HG03378 (cell line): ENCODE results near the gene EIF2B4.

Experiments
- ATAC-seq: cut with Tn5 transposase; IDR thresholded peaks from one replicate; pipeline ENCODE4 v1.9.1; 2021; ENCODE audit warnings: mild to moderate bottlenecking, moderate library complexity; ENCODE audit not compliant: unreplicated experiment

Gene EIF2B4

DNA sequence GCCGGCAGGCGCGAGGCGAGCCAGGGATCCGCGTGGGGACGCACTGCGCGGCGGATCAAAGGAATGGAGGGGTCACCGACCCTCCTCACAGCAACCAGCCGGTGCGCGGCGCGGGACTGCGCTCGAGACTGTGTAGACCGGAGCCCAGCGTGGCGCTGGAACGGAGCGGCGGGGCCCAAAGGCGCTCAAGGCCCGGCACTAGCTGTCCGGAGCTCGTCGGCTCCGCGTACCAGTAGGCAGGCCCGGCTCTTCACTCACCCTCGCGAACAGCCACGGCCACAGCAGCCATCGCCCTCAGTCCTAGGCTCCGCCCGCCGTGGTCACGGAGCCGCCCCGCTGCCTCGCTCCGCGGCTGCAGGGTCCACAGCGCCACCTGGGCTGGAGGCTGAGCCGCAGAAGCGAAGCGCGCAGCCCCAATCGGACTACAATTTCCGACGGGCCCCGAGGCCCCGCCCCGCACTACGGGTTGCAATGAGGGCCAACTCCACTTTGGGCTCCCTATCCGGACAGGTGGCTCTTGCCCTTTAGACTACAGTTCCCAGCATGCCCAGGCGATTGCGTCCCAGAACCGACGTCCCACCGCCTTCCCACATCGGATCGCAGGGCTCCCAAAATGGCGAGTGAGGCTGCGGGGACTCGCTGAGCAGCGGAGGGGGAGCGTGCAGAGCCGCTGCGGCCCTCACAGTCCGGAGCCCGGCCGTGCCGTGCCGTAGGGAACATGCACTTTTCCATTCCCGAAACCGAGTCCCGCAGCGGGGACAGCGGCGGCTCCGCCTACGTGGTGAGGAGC, at the start of gene EIF2B4, which contains the start of gene SNX17:
EIF2B4 (minus strand) TSS at position 313 of the 790 bp plus-strand sequence; CDS start at position 289, 24 bp downstream.
SNX17 (plus strand) TSS at position 591 of the 790 bp plus-strand sequence; CDS start at position 719, 128 bp downstream.
- ATAC-seq, result peak; percentile 90

DNA sequence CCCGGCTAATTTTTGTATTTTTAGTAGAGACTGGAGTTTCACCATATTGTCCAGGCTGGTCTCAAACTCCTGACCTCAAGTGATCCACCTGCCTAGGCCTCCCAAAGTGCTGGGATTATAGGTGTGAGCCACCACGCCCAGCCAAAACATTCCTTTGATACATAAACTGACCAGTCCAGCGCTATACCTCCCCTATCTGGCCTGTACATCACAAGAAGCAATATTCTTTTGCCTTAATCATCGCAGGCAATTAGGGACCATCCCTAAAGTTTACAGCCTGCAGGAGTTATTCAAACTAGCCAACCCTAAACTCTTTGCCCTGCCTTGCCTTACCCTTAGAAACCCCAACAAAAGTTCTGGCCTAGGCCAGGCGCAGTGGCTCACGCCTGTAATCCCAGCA, 46.0 kb upstream of the EIF2B4 start:
- ATAC-seq, result no peak

DNA sequence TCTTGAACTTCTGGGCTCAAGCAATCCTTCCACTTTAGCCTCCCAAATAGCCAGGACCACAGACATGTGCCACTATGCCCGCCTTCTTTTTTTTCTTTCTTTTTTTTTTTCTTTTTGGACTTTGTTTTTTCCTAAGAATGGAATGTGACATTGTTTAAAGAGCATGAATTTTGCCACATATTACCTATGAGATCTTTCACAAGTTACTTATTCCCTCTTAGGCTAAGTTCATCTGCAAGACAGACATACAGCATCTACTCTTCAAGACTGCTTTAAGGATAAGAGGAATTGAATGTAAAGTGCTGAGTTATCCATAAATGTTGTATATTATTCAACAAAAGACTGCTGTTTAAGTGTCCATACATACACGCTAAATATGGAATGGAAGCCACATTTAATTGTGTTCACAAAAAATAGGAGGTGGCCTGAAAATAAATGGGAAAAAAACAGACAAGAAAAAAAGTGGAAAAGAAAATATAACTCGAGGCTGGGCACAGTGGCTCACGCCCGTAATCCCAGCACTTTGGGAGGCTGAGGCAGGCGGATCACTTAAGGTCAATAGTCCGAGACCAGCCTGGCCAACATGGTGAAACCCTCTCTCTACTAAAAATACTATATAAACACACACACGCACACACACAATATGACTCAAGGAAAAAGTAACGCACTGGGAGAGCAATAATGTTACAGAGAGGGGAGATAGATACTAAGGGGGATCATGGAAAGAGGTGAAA, 42.4 kb upstream of the EIF2B4 start:
- ATAC-seq, result no peak

DNA sequence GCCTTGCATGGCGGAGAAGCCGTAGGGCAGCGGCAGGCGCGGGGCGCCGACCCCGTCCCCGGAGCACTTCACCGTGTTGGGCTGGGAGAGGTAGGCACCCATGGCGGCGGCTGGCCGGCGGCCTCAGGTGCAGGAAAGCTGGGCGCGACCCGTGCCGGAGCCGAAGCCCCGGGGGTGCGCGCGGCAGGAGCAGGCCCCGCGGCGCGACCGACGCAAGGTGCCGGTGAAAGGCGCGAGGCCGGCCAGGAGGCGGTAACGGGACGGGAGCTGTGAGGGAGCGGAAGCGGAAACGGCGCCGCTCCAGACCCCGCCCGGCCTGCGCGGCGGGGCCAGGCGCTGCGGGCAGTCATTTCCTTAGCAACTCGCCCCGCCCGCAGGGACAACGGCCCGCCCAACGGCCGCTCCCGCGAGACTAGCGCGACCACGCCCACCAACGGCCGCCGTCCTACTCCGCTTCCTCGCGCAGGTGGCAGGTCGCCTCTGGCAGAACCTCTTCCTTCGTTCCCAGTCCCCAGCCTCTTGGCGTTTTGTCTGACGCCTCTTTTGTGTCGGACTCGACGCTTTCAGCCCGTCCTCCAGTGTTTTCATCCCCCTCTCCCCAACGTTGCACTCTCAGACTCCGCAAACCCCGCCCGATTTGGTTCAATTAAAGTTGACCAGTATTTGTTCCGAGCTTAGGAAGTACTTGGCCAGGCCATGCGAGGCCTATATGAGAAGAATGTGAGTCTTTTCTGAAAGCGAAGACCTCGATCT, 39.4 kb upstream of the EIF2B4 start, which contains the start of gene PPM1G:
PPM1G (minus strand) TSS at position 271 of the 753 bp plus-strand sequence; CDS start at position 102, 169 bp downstream.
- peak; percentile 70 for ATAC-seq

DNA sequence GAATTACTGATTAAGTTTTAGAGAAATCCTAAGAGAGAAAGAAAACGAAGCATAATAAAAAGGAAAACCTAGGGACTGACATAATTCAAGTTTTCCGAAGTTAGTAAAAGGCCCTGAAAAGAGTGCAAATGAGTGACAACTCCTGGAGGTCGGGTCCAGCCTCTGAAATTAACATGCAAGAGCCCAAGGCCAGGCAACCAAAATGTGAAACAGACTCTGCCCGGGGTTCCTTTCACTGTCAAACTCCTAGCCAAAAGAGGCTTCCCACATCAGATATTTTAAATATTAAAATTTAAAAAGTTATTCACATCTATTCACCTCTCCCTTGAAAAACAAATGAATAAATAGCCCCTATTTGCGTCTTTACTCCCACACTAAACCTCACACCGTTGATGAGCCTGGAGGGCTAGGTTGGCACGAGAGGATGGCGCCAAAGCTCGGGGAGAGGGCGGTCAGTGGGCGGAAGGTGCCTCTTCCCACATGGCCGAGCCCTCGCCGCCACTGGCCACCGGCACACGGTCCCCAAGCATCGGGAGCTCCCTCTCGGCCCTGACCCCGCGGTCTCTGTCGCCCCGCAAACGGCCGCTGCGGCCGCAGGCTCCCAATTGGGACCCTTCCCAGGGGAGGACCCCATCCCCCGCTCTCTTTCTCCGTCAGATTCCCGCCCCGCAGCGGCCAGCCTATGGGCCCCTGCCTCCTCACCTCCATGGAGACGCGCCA, 38.6 kb upstream of the EIF2B4 start:
- ATAC-seq, result peak; percentile 28

DNA sequence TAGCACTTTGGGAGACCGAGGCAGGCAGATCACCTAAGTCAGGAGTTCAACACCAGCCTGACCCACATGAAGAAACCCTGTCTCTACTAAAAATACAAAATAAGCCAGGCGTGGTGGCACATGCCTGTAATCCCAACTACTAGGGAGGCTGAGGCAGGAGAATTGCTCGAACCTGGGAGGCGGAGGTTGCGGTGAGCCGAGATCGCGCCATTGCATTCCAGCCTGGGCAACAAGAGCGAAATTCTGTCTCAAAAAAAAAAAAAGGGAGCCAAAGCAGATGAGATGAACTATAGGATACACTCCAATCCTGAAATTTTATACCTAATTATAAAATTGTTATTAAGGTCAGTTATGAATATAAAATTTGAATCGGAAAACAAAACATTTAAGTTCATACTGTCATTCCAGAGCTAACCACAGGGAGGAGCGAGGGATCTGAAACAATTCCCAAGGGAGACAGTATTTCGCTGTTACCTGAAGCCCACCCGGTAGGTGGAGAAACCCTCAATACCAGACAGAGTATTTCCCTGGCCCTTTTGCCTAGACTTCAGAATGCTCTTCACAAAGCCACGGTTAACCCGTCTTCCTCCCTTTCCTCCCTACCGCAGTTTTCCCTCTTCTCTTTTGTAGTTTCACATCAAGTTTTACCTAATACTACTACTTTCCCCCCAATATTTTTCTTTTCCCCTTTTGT, 37.8 kb upstream of the EIF2B4 start:
- ATAC-seq, result no peak

DNA sequence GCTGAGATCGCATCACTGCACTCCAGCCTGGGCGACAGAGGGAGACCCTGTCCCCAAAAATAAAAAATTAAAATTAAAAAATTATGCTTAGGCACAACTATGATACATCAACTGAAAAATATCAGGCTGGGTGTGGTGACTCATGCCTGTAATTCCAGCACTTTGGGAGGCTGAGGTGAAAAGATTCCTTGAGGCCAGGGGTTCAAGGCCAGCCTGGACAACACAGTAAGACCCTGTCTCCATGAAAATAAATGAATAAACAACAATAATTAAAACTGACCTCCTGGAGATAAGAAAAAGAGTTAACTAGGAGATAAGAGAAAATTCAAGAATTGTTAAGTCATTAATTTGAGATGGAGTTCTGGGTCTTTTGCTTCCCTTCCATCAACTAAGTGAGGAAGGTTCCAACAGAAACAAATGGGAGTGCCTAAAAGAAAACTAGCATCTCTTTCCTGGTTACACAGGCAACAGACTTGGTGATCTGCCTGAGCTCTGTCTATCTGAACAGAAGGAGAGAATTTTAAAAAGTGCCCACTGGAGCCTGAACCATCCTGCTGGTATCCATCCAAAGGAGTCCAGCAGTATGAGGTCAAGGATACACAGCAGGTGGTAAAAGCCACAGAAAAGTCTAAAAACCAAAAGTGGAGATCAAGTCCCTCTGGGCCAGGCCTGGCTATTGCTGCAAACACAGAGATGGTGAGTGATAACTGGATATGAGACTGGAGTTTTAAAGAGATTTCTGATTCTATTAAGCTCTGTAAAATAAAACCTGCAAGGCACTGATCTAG, 30.4 kb upstream of the EIF2B4 start:
- ATAC-seq, result no peak

DNA sequence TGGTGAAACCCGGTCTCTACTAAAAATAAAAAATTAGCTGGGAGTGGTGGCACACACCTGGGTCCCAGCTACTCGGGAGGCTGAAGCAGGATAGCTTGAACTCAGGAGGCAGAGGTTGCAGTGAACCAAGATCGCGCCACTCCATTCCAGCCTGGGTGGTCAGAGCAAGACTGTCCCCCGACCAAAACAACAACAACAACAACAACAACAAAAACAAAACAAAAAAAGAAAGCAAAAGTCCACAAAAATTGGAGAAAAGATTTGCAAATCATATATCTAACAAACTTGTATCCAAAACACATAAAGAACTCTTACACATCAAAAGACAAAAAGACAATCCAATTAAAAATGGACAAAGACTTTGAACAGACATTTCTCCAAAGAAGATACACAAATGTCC, 28.8 kb upstream of the EIF2B4 start:
- ATAC-seq, result no peak

DNA sequence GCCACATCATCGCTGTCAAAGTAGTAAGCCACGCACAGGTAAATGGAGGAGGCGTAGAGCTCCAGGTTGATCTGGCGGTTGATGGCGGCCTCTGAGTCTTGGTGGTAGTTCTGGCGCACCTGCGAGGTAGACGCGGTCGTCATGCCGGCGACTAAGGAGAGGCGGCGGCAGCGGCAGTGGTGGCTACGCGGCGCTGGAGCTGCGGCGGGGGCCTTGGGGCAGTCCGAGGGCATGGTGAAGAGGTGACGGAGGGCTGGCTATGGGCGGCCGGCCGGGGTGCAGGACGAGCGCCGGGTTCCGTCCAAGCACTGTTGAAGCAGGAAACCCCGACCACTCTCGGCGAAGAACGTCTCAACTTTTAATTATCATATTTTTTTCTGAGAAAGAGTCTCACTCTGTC, 23.1 kb upstream of the EIF2B4 start:
- ATAC-seq, result no peak

DNA sequence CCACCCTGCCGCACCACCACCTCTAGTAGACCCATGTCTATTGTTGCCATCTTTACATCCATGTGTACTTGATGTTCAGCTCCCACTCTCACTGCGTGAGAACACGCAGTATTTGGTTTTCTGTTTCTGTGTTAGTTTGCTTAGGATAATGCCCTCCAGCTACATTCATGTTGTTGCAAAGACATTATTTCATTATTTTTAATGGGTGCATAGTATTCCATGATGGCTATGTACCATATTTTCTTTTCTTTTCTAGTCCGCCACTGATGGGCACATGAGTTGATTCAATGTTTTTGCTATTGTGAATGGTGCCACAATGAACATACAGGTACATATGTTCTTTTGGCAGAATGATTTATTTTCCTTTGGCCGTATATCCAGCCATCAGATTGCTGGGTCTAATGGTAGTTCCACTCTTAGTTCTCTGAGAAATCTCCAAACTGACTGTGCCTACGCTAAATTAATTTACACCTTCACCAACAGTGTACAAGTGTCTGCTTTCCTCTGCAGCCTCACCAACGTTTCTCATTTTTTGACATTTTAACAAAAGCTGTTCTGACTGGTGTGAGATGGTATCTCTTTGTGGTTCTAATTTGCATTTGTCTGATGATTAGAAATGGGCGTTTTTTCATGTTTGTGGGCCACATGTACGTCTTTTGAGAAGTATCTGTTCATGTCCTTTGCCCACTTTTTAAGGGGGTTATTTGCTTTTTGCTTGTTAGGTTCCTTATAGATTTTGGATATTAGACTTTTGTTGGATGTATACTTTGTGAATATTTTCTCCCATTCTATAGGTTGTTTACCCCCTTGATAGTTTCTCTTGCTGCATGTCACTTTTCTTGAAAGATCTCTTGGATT, 20.9 kb upstream of the EIF2B4 start:
- ATAC-seq, result no peak

DNA sequence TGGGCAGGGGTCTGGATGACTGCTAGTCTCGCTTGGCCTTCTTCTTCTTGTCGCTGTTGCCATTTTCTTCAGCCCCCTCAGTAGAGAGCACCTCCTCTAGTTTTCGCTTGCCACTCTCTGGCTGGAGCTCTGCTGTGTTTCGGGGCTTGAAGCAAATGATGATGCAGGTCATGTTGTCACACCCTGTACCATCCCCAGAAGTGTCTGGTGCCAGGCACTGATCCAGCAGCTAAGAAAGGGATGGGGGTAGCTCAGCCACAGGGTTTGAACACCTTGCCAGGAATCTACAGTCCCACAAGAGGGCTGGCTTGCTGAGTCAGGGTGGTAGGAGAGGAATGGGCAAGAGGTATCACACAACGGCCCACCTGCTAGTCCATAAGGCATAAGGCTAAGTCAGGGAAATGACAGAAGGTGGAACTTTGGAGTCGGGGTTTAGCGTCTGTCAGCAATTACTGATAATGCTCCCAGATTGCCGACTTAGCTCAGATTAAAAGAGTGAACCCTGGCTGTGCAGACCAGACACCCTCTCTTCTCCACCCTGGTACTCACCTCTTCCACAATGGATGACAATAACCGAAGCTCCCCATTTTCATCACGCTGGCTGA, 11.5 kb upstream of the EIF2B4 start:
- ATAC-seq, result no peak

DNA sequence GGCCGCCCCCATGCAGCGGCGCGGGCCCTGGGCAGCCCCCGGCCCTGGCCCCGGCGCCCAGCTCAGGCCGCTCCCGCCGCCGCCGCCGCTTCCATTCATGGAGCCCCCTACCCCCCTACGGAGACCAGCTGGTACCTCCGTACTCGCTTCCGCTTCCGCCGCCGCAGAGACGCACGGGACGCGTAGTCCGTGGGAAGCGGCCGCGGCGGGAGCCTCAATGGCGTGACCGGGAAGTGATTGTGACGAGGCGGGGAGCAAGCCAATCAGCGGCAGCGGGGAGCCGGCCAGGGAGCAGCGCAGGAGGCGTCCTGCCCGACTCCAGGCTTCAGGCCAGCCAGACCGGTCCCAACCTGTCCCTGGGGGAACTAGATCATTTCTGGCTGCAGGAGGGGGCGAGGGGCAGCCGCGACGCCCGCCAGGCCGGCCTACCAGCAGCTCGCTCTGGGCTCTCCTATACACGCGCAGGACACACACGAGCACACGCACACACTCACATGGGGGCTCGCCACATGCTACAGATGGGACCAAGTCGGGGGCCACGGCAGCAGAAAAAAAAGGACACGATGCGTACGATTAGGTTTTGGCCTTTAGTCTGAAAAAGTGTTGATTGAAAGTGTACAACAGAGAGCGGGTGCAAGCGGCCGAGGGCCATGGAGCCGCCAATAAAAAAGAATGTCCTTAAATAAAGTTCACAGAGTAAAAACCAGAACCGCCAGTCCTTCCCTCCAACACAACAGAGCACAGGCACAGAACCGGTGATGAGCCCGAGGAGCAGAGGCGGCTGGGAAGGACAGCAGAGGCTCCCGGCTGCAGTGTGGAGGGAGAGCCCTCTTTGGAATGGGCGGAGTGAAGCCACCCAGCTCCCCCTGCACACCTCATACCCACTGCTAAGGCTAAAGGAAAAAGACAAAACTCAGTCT, 10.7 kb upstream of the EIF2B4 start, which contains the start of gene ZNF513:
ZNF513 (minus strand) TSS at position 109 of the 920 bp plus-strand sequence. CDS start 208 bp downstream, outside the sequence.
- peak; percentile 63 for ATAC-seq

DNA sequence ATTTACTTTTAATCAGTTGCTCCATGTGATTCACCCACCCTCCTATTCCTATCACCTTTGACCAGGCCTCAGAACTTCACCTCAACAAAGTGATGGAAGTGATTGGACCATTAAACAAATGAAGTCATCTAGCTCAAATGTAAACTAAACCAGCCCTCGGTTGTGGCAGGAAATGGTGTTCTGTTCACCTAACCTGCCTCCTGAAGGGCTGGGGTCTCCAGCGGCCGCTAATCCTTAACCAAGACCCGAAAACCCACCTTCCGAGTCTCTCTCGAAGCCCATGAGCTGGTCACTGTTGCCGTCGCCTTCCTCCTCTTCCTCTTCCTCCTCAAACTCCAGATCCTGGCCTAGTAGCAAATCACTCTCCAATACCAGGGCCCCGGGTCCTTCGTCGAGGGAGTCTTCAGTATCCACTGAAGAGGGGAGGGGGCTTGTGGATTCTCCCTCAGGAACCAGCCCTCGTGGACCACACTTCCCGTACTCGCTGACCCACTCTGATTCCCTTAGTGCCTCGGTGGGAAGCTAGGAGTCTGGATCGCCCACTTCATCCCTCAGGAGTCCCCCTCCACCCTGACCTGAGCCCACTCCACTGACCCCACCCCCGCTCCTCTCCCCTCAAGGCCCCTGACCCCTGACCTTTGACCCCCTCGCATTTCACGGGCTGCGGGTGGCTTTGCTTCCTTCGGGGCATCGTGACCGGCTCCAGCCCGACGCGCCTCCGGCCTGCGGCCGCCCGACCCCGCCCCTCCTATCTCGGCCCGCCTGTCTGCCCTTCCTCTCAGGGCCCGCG, 9.9 kb upstream of the EIF2B4 start:
- peak; percentile 1 for ATAC-seq

DNA sequence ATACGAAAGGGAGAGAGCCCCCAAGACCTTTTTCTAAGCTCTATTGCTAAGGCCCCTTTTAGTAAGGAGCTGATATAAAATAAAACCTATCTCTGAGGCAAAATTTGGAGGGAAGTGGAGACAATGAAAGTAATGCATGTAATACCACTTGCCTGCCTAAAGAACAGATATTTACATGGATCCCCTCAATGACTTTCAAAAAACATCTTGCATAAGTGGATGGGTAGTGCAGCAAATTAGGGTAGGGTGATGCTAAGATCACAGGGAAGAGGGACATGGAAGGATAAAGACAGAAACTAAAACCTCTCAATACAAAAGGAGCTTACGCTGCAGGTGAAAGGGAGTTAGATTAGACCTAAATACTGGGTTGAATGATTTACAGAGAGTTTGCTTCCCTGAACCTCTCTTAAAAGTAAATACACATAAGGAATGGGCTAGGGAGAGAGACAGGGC, 9.3 kb upstream of the EIF2B4 start:
- no peak for ATAC-seq

DNA sequence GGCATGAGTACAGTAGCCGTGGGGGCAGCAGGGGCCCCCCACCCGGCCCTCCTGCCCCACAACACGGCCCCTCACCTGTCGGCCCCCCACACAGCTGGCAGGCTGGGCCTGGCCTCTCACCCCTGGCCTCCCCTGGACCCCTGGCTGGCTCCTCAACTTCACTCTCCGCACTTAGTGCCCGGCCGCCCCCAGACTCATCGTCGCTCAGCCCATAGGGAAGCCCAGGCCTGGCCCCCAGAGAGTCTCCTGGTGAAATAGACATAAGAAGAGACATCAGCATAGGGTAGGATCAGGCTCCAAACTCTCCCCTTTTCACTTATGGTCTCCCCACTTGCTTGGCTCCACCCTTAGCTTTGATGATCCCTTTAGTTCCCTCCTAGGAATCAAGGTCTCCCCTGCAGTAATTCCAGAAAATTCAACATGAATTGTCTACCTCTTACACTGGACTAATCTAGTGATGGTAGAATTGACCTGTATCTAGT, 8.7 kb upstream of the EIF2B4 start:
- ATAC-seq, result no peak
